ENCODE measurements around the gene PEDS1.
"Not testable (repeated sequence)": the region's sequence is repeated elsewhere in the genome, so short reads cannot be mapped to it uniquely, and the experiment has no call there.

DNA sequence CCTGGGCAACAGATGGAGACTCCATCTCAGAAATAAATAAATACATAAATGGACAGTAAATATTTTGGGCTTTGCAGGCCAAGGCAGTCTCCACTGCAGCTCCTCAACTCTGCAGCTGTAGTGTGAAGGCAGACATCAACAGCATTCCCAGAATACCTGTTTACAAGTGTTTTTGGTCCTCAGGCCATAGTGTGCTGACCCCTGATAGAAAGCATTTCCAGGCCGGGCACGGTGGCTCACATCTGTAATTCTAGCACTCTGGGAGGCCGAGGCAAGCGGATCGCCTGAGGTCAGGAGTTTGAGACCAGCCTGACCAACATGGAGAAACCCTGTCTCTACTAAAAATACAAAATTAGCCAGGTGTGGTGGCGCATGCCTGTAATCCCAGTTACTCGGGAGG, 18.4 kb downstream of the PEDS1 start:
- TF ChIP-seq, protein P1, sequence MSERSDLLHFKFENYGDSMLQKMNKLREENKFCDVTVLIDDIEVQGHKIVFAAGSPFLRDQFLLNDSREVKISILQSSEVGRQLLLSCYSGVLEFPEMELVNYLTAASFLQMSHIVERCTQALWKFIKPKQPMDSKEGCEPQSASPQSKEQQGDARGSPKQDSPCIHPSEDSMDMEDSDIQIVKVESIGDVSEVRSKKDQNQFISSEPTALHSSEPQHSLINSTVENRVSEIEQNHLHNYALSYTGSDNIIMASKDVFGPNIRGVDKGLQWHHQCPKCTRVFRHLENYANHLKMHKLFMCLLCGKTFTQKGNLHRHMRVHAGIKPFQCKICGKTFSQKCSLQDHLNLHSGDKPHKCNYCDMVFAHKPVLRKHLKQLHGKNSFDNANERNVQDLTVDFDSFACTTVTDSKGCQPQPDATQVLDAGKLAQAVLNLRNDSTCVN (CRISPR knock-in tag; IDR thresholded peaks at IDR 0.05; ENCODE audit: borderline replicate concordance), result not testable (repeated sequence)
- TF ChIP-seq, protein P2, sequence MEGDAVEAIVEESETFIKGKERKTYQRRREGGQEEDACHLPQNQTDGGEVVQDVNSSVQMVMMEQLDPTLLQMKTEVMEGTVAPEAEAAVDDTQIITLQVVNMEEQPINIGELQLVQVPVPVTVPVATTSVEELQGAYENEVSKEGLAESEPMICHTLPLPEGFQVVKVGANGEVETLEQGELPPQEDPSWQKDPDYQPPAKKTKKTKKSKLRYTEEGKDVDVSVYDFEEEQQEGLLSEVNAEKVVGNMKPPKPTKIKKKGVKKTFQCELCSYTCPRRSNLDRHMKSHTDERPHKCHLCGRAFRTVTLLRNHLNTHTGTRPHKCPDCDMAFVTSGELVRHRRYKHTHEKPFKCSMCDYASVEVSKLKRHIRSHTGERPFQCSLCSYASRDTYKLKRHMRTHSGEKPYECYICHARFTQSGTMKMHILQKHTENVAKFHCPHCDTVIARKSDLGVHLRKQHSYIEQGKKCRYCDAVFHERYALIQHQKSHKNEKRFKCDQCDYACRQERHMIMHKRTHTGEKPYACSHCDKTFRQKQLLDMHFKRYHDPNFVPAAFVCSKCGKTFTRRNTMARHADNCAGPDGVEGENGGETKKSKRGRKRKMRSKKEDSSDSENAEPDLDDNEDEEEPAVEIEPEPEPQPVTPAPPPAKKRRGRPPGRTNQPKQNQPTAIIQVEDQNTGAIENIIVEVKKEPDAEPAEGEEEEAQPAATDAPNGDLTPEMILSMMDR (CRISPR knock-in tag; IDR thresholded peaks at IDR 0.05), result not testable (repeated sequence)
- TF ChIP-seq CBX2 (IDR thresholded peaks at IDR 0.05; ENCODE audit: low read depth, low read length); CBX2 (CRISPR knock-in tag; IDR thresholded peaks at IDR 0.05; ENCODE audit: low read depth): not testable (repeated sequence)

Measured in HepG2 (cell line).